ENCODE data around the gene POC1B. TPM values are rescaled to one million over a fixed set of nuclear protein-coding genes. Genes with fewer than 3 reads are reported as not detected.

POC1B gene
- total RNA-seq, 1 experiment from 2014 or later = 39.4 TPM

DNA sequence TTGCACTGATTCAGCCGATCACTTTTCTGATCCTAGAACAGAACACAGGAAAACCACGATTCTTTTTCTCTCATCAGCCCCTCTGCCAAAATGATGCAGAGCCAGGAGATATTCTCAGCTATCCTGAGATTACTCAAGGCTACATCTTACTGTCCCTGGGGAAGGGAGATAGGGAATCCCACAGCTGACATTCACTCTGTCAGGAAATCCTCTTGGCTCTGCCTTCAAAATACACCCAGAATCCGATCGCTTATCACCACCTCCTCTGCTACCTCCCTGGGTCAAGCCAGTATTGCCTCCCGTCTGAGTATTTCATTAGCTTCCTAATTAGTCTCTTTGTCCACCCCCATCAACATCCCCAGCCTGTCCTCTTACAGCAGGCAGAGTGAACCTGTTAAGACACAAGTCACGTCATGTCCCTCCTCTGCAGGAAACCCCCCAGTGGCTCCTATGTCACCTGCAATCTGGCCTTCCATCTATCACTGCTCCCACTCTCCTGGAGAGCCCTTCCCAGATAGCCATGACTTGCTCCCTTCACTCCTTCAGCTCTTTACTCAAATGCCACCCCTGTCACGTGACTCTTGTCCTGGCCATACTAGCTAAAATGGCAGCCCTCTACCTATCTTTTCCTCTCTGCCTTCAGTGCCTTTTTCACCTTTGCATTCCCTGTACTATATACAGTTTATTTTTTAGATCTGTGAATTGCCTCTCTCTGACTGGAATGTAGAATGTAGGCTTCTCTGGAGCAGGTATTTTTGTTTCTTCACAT is 71.6 kb downstream of the POC1B start:
- Histone ChIP-seq H3K27me3 (replicated peaks) (no peaks in the 10 kb centered on the region), H3K4me3 (no peak overlapping the region), H3K4me1 (replicated peaks) (peaks cover 45% of the 10 kb centered on the region), H3K27ac (peak overlapping the region; percentile 90), H3K36me3 (no peaks in the 10 kb centered on the region; the same call in 1 of the 2 replicates), H3K9me3 (replicated peaks) (no peaks in the 10 kb centered on the region)
- no peak for DNase-seq (ENCODE audit: low read depth in 1 of 2, low spot score in 2 of 2)

DNA sequence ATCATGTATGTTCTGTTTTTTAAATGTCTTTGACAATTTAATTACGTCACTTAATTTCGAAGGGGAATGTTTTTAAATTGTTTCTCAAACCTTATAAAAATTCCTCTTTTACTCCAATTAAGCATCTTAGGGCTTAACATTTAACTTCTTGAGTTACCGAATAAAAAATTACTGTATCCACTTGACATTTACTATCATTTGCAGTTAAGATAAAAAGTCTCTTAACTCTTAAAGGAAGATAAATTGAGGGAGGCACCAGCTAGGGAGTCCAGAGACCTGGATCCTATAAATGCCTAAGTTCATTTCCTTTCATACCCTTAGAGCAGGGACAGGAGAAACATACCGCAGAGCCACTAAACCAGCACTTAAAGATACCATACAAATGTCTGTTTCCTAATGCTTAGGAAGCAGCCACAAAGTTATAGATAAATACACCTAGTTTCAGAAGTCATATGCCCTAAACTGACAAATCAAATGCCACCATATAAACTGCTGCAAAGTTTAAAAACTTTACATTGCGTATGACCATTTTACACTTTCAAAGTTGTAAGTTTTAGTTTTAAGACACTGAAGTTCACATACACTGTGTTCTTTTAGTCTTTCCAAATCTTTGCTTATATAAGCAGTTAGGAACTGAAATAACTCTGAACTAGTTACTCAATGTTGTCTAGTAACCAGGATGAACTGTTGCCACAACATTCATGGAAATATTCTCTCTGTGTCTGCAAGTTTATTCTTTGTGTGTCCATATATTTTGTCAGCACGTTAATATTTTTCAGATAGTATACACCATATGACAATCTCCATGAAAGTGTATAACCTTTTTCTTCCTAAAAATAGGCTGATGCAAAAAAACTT is 72.5 kb downstream of the POC1B start:
- peak overlapping the region; percentile 90 for H3K27ac ChIP-seq
- H3K27me3 ChIP-seq (replicated peaks) = no peaks in the 10 kb centered on the region
- H3K9me3 ChIP-seq (replicated peaks) = no peaks in the 10 kb centered on the region
- H3K4me1 ChIP-seq (replicated peaks) = peaks cover 54% of the 10 kb centered on the region
- no peak for DNase-seq (ENCODE audit: low read depth in 1 of 2, low spot score in 2 of 2)
- peaks cover 6% of the 10 kb centered on the region for H3K36me3 ChIP-seq
- H3K4me3 ChIP-seq = no peak overlapping the region

DNA sequence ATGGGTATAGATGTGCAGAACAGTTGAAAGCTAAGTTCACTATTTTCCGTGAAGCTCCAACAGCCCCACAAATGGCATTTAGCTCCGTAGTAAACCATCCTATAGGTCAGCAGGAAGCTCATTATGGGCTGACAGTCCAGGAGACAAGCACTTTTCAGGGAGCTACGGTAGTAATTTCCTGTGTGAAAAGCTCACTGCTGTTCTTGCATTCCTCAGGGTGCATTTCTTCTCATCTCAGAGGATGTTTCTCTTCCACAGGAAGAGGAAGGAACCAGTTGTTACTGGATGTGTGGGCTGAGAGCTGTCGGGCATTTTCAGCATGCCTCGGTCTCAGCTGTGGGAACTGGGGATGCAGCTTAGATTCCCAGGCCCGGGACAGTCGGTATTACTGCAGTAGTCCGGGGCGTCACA is 74.0 kb downstream of the POC1B start:
- H3K9me3 ChIP-seq (replicated peaks) = no peaks in the 10 kb centered on the region
- H3K36me3 ChIP-seq = peaks cover 6% of the 10 kb centered on the region
- no peaks in the 10 kb centered on the region for H3K27me3 ChIP-seq (replicated peaks)
- DNase-seq (ENCODE audit: low read depth in 1 of 2, low spot score in 2 of 2) = peak; percentile 63 to 76
- H3K4me1 ChIP-seq (replicated peaks) = peaks cover 55% of the 10 kb centered on the region
- H3K4me3 ChIP-seq = no peak overlapping the region
- H3K27ac ChIP-seq = peak overlapping the region; percentile 90

- peak overlapping the region; percentile 90 for H3K27ac ChIP-seq
- no peak overlapping the region for H3K4me3 ChIP-seq
- no peaks in the 10 kb centered on the region for H3K27me3 ChIP-seq (replicated peaks)
- H3K4me1 ChIP-seq (replicated peaks) = peaks cover 55% of the 10 kb centered on the region
- peaks cover 6% of the 10 kb centered on the region for H3K36me3 ChIP-seq
- DNase-seq (ENCODE audit: low read depth in 1 of 2, low spot score in 2 of 2) = peak in 1 of 2 experiments; percentile 82
- H3K9me3 ChIP-seq (replicated peaks) = no peaks in the 10 kb centered on the region
Measured at GRCh38 chr12:89450907-89451306, 74.9 kb downstream of the POC1B start.

DNA sequence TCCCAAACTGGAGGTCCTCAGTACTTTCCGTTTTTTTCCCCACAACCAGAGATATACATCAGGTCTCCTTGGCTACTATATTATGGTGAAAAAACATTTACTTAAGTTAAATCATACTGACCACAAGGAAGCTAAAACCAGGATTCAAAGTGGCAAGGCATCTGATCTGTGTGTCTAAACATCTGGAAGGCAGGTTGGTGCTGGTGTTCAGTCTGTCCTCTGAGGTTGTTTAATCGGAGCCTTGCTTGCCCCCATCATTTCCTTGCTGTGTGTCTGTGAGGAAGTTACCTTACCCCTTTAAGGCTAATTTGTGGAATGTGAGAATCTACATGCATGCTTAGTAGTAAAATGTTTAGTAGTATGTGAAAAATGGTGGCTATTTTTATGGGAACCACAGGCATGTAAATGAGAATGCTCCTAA is 76.9 kb downstream of the POC1B start:
- H3K4me1 ChIP-seq (replicated peaks) = peaks cover 55% of the 10 kb centered on the region
- no peaks in the 10 kb centered on the region for H3K9me3 ChIP-seq (replicated peaks)
- DNase-seq (ENCODE audit: low read depth in 1 of 2, low spot score in 2 of 2) = peak in 1 of 2 experiments; percentile 54
- H3K4me3 ChIP-seq = no peak overlapping the region
- no peaks in the 10 kb centered on the region for H3K27me3 ChIP-seq (replicated peaks)
- H3K27ac ChIP-seq = peak overlapping the region; percentile 90
- H3K36me3 ChIP-seq = peaks cover 6% of the 10 kb centered on the region

DNA sequence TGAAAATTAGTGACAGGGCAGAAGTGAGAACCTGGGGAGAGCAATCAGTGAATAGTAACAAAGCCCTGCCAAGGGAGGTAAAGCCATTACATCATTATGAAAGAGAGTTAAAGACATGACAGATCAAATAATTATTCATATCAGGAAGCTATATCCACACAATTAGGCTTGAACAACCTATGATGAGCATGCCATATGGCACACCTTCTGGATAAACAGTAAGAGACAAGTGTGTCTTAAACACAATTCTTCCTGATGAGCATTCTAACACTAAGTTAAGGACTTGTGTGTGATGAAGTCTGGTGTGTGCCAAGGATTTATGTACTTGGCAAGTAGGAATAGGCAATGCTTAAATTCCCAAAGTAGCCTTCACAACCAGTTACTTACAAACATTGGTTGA is 77.3 kb downstream of the POC1B start:
- peak overlapping the region; percentile 90 for H3K27ac ChIP-seq

DNA sequence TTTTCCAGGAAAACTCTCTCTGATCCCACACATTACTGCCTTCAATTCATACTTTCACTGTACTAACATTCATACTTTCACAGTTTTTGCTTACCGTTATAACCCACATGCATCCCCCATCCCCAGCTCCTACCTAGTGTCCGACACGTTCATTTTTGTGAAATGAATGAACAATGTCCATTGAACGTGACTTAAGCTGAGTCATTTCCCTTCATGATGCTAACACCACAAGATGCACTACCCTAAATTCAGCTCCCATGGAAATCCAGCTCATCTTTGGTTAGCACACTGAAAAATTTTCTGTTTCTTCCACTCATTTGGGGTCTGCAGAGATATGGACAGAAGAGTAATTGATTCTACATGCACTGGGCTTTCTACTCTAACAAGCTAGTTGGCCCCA is 85.9 kb downstream of the POC1B start:
- peaks cover 12% of the 10 kb centered on the region for H3K4me1 ChIP-seq (replicated peaks)
- H3K27ac ChIP-seq = peak overlapping the region; percentile 46
- peaks cover 4% of the 10 kb centered on the region; the same call in 1 of the 2 replicates for H3K36me3 ChIP-seq
- no peaks in the 10 kb centered on the region for H3K9me3 ChIP-seq (replicated peaks)
- H3K27me3 ChIP-seq (replicated peaks) = no peaks in the 10 kb centered on the region
- H3K4me3 ChIP-seq = no peak overlapping the region
- no peak for DNase-seq (ENCODE audit: low read depth in 1 of 2, low spot score in 2 of 2)

More for the DNA sequence above, 77.3 kb downstream of the POC1B start:
- no peaks in the 10 kb centered on the region for H3K27me3 ChIP-seq (replicated peaks)
- H3K4me1 ChIP-seq (replicated peaks) = peaks cover 51% of the 10 kb centered on the region
- H3K36me3 ChIP-seq = peaks cover 6% of the 10 kb centered on the region
- no peaks in the 10 kb centered on the region for H3K9me3 ChIP-seq (replicated peaks)
- no peak overlapping the region for H3K4me3 ChIP-seq
- DNase-seq (ENCODE audit: low read depth in 1 of 2, low spot score in 2 of 2) = no peak

- peaks cover 8% of the 10 kb centered on the region for H3K36me3 ChIP-seq
- DNase-seq (ENCODE audit: low read depth in 1 of 2, low spot score in 2 of 2) = no peak
- no peak overlapping the region for H3K4me3 ChIP-seq
- no peaks in the 10 kb centered on the region for H3K27me3 ChIP-seq (replicated peaks)
- H3K27ac ChIP-seq = no peak overlapping the region
- peaks cover 17% of the 10 kb centered on the region for H3K4me1 ChIP-seq (replicated peaks)
- H3K9me3 ChIP-seq (replicated peaks) = no peaks in the 10 kb centered on the region
Measured at GRCh38 chr12:89437231-89437630, 88.6 kb downstream of the POC1B start.

DNA sequence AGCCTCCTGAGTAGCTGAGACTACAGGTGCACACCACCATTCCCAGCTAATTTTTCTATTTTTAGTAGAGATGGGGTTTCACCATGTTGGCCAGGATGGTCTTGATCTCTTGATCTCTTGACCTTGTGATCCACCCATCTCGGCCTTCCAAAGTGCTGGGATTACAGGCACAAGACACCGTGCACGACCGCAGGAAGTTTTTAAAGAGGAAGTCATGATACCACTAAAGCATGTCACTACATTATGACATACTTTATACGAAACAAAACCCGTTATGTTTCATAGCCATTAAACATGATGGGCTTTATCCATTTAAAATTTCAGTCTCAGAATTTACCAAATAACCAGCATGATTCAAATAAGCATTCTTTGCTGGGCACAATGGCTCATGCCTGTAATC is 89.8 kb downstream of the POC1B start:
- Histone ChIP-seq H3K9me3 (replicated peaks) (no peaks in the 10 kb centered on the region), H3K36me3 (peaks cover 8% of the 10 kb centered on the region), H3K27ac (no peak overlapping the region), H3K4me1 (replicated peaks) (peaks cover 17% of the 10 kb centered on the region), H3K27me3 (replicated peaks) (no peaks in the 10 kb centered on the region), H3K4me3 (no peak overlapping the region)
- DNase-seq (ENCODE audit: low read depth in 1 of 2, low spot score in 2 of 2) = no peak

DNA sequence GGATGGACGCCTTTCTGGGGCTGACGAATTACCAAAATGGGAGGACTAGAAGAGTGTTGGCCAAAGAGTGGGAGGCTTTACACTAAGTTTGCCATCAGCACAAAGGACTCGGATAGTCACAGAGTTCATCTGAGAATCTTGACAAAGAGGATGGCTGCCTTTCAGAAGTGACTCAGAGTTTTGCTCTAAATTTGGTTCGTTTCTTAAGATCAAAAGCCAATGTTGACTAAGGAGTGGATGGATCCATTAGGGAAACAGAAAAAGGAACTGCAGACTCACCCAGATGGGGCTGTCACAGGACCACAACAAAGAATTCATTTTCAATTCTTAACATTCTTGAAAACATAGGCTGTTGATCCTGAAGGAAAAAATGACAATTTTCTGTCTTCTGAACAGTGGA is 92.2 kb downstream of the POC1B start:
- Histone ChIP-seq H3K27ac (no peak overlapping the region), H3K4me3 (no peak overlapping the region), H3K27me3 (replicated peaks) (no peaks in the 10 kb centered on the region), H3K4me1 (replicated peaks) (peaks cover 5% of the 10 kb centered on the region; the same call in 1 of the 2 replicates), H3K36me3 (peaks cover 4% of the 10 kb centered on the region; the same call in 1 of the 2 replicates), H3K9me3 (replicated peaks) (no peaks in the 10 kb centered on the region)
- no peak for DNase-seq (ENCODE audit: low read depth in 1 of 2, low spot score in 2 of 2)

- no peak for DNase-seq (ENCODE audit: low read depth in 1 of 2, low spot score in 2 of 2)
- Histone ChIP-seq H3K9me3 (replicated peaks) (no peaks in the 10 kb centered on the region), H3K4me1 (replicated peaks) (peaks cover 13% of the 10 kb centered on the region), H3K4me3 (no peak overlapping the region), H3K36me3 (peaks cover 4% of the 10 kb centered on the region; the same call in 1 of the 2 replicates), H3K27me3 (replicated peaks) (no peaks in the 10 kb centered on the region), H3K27ac (no peak overlapping the region)
Measured at GRCh38 chr12:89432396-89432795, 93.5 kb downstream of the POC1B start.

DNA sequence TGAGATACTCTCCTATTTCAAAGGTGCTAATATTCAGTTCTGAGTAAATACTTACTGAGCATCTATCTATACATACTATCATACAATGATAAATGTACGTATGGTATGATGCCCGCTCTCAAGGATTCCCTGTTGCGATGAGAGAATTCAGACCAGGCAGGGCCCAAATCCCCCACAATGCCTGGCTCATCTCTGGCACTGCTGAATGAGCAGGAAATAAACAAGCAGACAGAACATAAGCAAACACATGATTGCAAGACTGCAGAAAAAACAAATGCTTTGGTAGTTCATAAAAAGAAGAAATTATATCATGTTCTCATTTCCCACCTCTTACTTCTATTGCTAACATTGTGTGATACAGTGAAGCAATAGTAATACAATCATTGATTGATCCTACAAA is 96.3 kb downstream of the POC1B start:
- no peak overlapping the region for H3K27ac ChIP-seq
- H3K27me3 ChIP-seq (replicated peaks) = no peaks in the 10 kb centered on the region
- H3K36me3 ChIP-seq = peaks cover 10% of the 10 kb centered on the region; the same call in 1 of the 2 replicates
- DNase-seq (ENCODE audit: low read depth in 1 of 2, low spot score in 2 of 2) = no peak
- peaks cover 13% of the 10 kb centered on the region for H3K4me1 ChIP-seq (replicated peaks)
- H3K9me3 ChIP-seq (replicated peaks) = no peaks in the 10 kb centered on the region
- H3K4me3 ChIP-seq = no peak overlapping the region

DNA sequence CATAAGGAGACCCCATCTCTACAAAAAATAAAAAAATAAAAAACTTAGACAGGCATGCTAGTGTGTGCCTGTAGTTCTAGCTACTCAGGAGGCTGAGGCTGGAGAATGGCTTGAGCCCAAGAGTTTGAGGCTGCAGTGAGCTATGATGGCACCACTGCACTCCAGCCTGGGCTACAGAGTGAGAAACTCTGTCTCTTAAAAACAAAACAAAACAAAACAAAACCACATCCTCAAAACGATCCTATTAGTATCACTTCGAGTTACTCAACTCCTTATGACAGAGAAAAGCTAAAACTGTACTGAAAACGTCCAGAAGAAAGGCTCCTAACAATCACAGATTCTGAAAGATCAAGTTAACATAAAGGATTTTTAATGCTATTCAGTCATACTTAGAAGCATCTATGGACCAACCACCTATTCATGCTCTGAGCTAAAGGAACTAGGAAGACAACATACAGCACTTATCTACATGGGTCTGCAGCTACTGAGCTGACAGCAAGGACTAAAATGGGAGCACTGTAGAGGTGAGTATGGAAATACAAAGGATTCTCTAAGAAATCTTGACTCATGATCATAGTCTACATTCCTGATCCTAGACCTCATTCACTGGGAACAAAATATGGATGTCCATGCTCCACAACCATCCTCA is 98.2 kb downstream of the POC1B start:
- Histone ChIP-seq H3K4me1 (replicated peaks) (peaks cover 8% of the 10 kb centered on the region), H3K36me3 (0 out of 2 replicates have a peak, but pooled peaks cover 6% of the 10 kb centered on the region), H3K4me3 (no peak overlapping the region), H3K27me3 (replicated peaks) (no peaks in the 10 kb centered on the region), H3K9me3 (replicated peaks) (no peaks in the 10 kb centered on the region), H3K27ac (no peak overlapping the region)
- no peak for DNase-seq (ENCODE audit: low read depth in 1 of 2, low spot score in 2 of 2)

All from SJSA1 (cell line).